Activated CD8-positive, alpha-beta memory T cell treated with anti-CD3 and anti-CD28 coated beads, Interleukin-2, amount 50 U/mL, for 48 hours (primary cell): ENCODE data around the gene RPL13A.
"Not testable (repeated sequence)": the region's sequence is repeated elsewhere in the genome, so short reads cannot be mapped to it uniquely, and the experiment has no call there.

Source experiments
- DNase-seq: peaks from one replicate; pipeline ENCODE4 v3.0.0-alpha.2; 2020

RPL13A gene

DNA sequence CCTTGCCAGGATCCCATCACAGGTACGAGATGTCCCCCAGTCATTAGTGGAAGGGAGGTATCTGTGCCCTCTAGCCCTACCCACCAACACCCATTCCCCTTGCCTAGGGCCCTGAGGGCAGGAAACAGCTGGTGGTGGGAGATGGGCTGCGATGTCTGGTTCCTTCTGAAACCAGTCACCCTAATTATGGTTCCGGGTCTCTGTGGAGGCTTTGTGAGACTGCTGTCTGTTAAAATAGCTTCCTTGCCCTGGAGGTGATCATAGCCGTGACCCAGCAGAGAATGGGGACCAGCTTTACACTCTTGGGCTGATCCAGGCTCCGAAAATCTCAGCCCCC is 28.9 kb upstream of the RPL13A start:
- DNase-seq = no peak

DNA sequence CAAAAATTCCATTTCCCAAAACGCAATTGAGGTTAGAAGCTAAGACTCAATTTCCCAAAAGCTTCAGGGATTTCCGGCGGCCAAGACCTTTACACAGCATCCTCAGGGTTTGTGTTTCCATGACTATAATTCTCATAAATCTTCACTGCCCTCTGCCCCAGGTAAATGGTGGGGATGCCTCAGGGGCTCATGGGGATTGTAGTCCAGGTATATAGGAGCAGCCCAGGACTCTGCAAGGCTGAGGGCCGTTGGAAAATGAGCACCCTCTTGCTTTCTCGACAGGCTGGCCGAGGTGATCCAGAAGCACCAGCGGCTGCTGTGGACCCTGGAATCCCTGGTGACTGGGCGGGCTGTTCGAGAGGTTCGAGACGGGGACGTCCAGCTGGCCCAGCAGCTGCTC is 28.0 kb upstream of the RPL13A start:
- no peak for DNase-seq

DNA sequence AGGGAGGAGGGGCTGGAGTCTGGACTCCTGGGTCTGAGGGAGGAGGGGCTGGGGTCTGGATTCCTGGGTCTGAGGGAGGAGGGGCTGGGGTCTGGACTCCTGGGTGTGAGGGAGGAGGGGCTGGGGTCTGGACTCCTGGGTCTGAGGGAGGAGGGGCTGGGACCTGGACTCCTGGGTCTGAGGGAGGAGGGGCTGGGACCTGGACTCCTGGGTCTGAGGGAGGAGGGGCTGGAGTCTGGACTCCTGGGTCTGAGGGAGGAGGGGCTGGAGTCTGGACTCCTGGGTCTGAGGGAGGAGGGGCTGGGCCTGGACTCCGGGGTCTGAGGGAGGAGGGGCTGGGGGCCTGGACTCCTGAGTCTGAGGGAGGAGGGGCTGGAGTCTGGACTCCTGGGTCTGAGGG is 26.3 kb upstream of the RPL13A start:
- not testable (repeated sequence) for DNase-seq

DNA sequence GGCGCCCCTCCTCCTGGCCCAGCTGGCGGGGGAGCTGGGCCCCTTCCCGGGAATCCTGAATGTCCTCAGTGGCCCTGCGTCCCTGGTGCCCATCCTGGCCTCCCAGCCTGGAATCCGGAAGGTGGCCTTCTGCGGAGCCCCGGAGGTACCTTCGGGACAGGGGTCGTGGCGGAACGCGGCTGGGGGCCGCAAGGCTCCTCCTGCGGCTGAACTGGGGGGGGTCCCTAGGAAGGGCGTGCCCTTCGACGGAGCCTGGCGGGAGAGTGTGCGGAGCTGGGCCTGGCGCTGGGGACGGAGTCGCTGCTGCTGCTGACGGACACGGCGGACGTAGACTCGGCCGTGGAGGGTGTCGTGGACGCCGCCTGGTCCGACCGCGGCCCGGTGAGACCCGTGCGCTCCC is 25.8 kb upstream of the RPL13A start:
- DNase-seq = no peak

DNA sequence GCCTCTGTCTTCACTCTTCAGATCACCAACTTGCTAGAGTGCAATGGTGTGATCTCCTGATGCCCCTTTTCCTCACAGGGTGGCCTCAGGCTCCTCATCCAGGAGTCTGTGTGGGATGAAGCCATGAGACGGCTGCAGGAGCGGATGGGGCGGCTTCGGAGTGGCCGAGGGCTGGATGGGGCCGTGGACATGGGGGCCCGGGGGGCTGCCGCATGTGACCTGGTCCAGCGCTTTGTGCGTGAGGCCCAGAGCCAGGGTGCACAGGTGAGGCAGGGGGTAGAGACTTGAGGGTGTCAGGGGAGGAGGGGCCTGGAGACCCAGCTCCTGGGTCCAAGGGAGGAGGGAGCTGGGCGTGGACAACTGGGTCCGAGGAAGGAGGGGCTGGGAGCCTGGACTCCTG is 24.9 kb upstream of the RPL13A start:
- no peak for DNase-seq

DNA sequence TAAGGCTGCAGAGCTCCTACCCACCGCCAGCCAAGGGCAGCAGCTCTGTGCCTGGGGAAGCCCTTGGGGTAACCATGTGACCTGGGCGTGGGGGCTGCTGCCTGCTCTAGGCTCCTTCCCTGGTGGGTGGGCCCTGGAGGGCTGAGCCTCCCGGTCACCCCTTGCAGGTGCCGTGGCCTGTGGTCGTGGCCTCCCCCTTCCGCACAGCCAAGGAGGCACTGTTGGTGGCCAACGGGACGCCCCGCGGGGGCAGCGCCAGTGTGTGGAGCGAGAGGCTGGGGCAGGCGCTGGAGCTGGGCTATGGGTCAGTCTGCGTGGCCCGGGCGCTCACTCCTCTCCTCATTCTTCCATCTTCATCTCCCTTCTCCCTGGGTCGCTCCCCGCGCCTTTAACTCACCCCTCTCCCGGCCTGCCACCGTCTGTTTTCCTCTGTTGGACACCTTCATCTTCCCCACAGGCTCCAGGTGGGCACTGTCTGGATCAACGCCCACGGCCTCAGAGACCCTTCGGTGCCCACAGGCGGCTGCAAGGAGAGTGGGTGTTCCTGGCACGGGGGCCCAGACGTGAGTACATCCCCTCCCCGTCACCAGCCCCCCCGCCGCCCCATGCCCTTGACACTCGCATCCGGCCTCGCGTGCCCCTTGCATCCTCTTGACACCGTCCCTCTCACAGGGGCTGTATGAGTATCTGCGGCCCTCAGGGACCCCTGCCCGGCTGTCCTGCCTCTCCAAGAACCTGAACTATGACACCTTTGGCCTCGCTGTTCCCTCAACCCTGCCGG is 23.3 kb upstream of the RPL13A start:
- no peak for DNase-seq

DNA sequence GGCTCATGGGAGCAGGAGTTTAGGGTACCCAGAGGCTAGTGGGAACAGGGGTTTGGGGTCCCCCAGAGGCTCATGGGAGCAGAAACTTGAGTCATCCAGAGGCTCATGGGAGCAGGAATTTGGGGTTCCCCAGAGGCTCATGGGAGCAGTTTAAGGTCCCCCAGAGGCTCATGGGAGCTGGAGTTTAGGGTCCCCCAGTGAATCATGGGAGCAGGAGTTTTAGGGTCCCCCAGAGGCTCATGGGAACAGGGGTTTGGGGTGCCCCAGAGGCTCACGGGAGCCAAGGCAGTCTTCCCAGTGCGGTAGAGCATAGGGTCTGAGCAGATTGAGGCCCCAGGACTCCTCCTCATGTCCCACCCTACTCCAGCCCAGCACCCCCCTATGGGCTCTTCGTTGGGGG is 22.0 kb upstream of the RPL13A start:
- no peak for DNase-seq

GRCh38 chr19:49468199-49468598 is 19.2 kb upstream of the RPL13A start:
- no peak for DNase-seq

DNA sequence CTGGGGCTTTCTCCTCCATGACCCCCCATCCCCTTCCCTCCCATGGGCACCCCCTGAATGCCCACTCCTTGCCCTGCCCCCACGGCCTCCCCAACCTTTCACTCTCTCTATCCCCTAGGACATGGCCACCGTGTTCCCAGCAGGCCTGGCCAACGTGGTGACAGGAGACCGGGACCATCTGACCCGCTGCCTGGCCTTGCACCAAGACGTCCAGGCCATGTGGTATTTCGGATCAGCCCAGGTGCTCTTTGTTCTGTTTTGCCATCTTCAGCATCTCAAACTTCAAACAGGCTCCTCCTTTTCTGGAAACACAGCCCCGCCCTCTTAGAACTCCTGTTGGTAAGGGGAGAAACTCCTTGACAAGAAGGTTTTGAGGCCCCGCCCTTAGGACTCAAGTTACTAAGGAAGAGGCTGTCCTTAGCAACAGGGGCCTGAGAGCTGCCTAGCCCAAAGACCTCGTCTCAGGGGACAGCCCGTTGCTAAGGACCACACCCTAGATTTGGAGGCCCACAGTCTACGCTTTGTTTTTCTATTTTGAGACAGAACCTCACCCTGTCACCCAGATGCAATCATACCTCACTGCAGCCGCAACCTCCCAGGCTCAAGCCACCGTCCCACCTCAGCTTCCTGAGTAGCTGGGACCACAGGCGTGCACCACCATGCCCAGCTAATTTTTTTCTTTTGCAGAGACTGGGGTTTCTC is 18.5 kb upstream of the RPL13A start:
- peak; percentile 80 for DNase-seq

DNA sequence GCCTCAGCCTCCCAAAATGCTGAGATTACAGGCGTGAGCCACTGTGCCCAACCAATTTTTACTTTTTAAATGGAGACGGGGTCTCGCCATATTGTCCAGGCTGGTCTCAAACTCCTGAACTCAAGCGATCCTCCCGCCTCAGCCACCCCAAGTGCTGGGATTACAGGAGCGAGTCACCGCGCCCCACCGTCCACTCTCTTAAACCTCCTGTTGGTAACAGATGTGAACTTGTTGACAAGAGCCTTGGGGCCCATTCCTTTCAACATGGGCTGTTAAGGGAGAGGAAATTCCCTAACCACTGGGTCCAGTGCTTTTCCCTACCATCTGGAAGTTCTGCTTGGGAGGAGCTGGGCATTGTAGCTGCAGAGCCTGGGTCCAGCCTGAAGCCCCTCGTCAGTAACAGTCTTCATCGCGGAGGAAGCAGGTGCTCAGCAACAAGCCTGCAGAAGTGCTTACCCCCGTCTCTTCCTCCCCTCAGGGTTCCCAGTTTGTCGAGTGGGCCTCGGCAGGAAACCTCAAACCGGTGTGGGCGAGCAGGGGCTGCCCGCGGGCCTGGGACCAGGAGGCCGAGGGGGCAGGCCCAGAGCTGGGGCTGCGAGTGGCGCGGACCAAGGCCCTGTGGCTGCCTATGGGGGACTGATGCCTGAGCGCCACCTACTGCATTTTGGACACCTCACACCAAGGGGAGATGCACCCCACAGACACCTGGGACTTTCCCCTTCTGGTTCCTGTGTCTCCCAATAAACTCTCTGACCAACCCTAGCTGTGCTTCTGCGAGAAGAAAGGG is 17.4 kb upstream of the RPL13A start:
- peak; percentile 90 for DNase-seq

DNA sequence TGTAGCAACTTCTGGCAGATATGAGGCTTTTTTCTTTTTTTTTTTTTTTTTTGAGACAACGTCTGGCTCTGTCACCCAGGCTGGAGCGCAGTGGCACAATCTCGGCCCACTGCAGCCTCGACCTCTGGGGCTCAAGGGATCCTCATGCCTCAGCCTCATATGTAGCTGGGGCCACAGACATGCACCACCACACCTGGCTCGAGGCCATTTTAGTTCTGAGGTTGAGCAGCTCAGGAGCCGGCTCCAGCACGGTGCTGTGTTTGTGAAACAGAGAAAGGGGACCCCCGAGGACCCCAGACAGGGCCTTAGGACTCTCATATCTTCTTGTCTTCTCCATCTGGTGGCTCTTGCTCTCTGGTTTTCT is 16.8 kb upstream of the RPL13A start:
- DNase-seq = peak; percentile 63

- DNase-seq = peak; percentile 62
Observed at GRCh38 chr19:49472936-49473335, 14.5 kb upstream of the RPL13A start.

GRCh38 chr19:49473501-49473867 is 13.9 kb upstream of the RPL13A start:
- not testable (repeated sequence) for DNase-seq

GRCh38 chr19:49473868-49474541 is 13.4 kb upstream of the RPL13A start, which contains the start of gene FLT3LG:
TSS of gene FLT3LG (plus strand) at chr19:49474215. CDS start at chr19:49474640, 425 bp downstream.
- peak; percentile 98 for DNase-seq

DNA sequence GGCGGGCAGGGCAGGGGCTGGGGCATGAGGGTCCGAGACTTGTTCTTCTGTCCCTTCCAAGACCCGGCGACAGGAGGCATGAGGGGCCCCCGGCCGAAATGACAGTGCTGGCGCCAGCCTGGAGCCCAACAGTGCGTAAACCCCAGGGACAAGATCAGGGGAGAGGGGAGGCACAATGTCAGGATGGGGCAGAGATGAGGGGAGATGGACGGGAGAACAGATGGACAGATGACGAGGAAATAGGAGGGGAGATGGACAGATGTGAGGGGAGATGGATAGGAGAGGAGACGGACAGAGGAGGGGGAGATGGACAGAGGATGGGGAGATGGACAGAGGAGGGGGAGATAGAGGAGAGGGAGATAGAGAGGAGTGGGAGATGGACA is 12.9 kb upstream of the RPL13A start:
- no peak for DNase-seq

GRCh38 chr19:49475191-49475917 is 12.1 kb upstream of the RPL13A start:
- DNase-seq = peak; percentile 61

GRCh38 chr19:49475995-49476880 is 11.2 kb upstream of the RPL13A start:
- peak; percentile 89 for DNase-seq

- DNase-seq = no peak
Observed at GRCh38 chr19:49479975-49480628, 7.3 kb upstream of the RPL13A start.

DNA sequence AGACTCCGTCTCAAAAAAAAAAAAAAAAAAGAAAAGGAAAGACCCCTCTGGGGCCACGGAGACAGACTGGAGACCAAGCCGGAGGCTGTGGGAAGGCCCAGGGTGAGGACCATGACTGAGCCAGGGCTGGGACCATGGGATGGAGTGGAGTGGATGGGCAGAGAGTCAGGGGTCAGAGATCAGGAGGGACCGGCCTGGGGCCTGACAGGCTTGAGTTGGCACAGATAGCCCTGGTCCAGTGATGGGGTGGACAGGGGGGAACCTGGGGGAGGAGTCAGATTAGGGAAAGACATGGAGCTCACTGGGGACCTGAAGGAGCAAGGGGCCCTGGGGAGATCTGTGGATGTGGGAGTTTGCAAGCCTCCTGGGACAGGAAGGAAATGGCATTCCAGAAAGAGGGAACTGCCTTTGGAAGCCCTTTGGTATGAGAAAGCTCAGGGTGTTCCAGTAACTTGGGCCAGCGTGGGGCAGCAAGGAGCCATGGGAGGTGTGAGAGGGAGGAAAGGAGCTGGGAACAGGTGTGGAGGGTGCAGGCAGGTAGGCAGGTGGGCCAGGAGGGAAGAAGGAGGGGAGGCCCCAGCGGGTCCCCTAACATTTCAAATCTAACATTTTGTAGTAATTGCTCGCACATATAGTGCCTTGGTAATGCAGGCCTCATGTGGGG is 6.3 kb upstream of the RPL13A start:
- no peak for DNase-seq

- no peak for DNase-seq
Observed at GRCh38 chr19:49486232-49486631, 1.2 kb upstream of the RPL13A start.
